Transverse colon (tissue), 3 donors: Measurements from ENCODE around the gene SSU72.

Source experiments
- CTCF ChIP-seq, 5 experiments: fragments of 200-600 bp in 3 of 5; fragments of 450-650 bp in 2 of 5; sonication (generic) in 3 of 5; IDR thresholded peaks; 1 replicate in 2 of 5; 2 replicates in 3 of 5; pipeline ENCODE4 v1.5.1; 2016 to 2017; ENCODE audit warnings: antibody characterized with exemption in 5 of 5, inconsistent platforms in 3 of 5, mild to moderate bottlenecking in 2 of 5, moderate library complexity in 1 of 5
- POLR2A ChIP-seq: fragments of 450-650 bp; IDR thresholded peaks from one replicate; pipeline ENCODE4 v1.6.1; 2016; ENCODE audit warnings: antibody characterized with exemption, mild to moderate bottlenecking, moderate library complexity

DNA sequence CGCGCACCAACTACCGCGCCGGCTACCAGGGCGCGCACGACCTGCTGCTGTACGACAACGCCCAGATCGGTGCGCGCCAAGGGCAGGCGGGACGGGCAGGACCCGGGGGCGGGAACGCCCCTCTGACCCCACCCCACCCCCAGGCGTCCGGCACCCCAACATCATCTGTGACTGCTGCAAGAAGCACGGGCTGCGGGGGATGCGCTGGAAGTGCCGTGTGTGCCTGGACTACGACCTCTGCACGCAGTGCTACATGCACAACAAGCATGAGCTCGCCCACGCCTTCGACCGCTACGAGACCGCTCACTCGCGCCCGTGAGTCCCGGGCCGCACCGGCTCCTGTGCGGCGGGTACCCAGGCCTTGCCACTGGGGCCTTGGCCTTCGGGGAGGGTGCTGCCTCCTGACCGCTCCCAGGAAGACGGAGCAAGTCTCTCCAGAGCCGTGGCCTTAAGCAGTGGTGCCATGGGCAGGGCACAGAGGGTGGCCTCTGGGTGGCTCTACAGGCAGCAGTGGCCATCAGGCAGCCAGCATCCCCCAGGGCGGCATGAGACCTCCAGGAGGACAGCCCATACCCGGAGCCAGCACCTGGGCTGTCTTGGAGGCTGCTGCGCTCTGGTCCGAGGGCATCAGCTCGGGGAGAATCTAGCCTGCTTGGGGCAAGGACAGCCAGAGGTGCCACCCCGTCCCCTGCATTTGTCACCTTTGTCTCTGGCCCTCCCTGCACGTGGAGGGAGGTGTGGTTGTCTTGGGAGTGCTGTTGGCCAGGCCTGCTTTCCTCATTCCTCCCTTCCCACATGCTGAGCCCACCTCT, 49.2 kb upstream of the SSU72 start:
- TF ChIP-seq POLR2A (no peak), CTCF (IDR thresholded peaks at IDR 0.05) (no peak)
